ENCODE measurements around the gene CDH1. TPM values are rescaled to one million over a fixed set of nuclear protein-coding genes. Genes with fewer than 3 reads are reported as not detected.

The CDH1 gene
- total RNA-seq, 4 donors from 2014 or later: 72.7 to 302 (median 160) TPM

- no peak for TF ChIP-seq CTCF (IDR thresholded peaks at IDR 0.05)
- no peak for TF ChIP-seq POLR2A (IDR thresholded peaks at IDR 0.05)
- Histone ChIP-seq H3K27me3 (no peaks in the 10 kb centered on the region), H3K4me3 (no peak overlapping the region), H3K27ac (no peak overlapping the region), H3K4me1 (peaks cover 0 to 4% (median 0%) of the 10 kb centered on the region in 3 donors), H3K36me3 (peaks cover 0 to 73% (median 0%) of the 10 kb centered on the region in 3 donors), H3K9me3 (no peaks in the 10 kb centered on the region)
- intact Hi-C loops (cut with DNase I): no loop called here
- 74 to 91% methylated on average over 4 to 7 of the region's 7 CpGs for WGBS, 2 donors
- DNase-seq: no peak
These were observed 31.1 kb downstream of the CDH1 start for GRCh38 chr16:68768175-68768574.

GRCh38 chr16:68768771-68769170, 31.7 kb downstream of the CDH1 start:
- H3K27me3 ChIP-seq: no peaks in the 10 kb centered on the region
- WGBS, 2 donors: 85 to 86% methylated on average over 2 of the region's 2 CpGs

GRCh38 chr16:68770671-68771070, 33.6 kb downstream of the CDH1 start:
- no peaks in the 10 kb centered on the region for H3K9me3 ChIP-seq
- DNase-seq: no peak
- no peak overlapping the region for H3K27ac ChIP-seq
- intact Hi-C loops (cut with DNase I): no loop called here
- H3K4me1 ChIP-seq: peaks cover 0 to 5% (median 0%) of the 10 kb centered on the region in 3 donors
- WGBS, 2 donors: 80 to 86% methylated on average over 7 to 8 of the region's 8 CpGs
- TF ChIP-seq CTCF (IDR thresholded peaks at IDR 0.05): no peak
- TF ChIP-seq POLR2A (IDR thresholded peaks at IDR 0.05): no peak
- peaks cover 0 to 60% (median 0%) of the 10 kb centered on the region in 3 donors for H3K36me3 ChIP-seq
- no peaks in the 10 kb centered on the region for H3K27me3 ChIP-seq
- H3K4me3 ChIP-seq: no peak overlapping the region

More at GRCh38 chr16:68768771-68769170, 31.7 kb downstream of the CDH1 start:
- DNase-seq: no peak
- Histone ChIP-seq H3K36me3 (peaks cover 0 to 74% (median 0%) of the 10 kb centered on the region in 3 donors), H3K4me1 (no peaks in the 10 kb centered on the region), H3K9me3 (no peaks in the 10 kb centered on the region), H3K4me3 (no peak overlapping the region), H3K27ac (no peak overlapping the region)
- intact Hi-C loops (cut with DNase I): no loop called here
- TF ChIP-seq POLR2A (IDR thresholded peaks at IDR 0.05) (no peak), CTCF (IDR thresholded peaks at IDR 0.05) (no peak)

GRCh38 chr16:68772030-68772681, 35.1 kb downstream of the CDH1 start:
- TF ChIP-seq CTCF (IDR thresholded peaks at IDR 0.05) (no peak), POLR2A (IDR thresholded peaks at IDR 0.05) (no peak)

GRCh38 chr16:68772871-68773270, 35.8 kb downstream of the CDH1 start:
- no peak for DNase-seq
- Histone ChIP-seq H3K4me1 (peaks cover 1 to 27% (median 14%) of the 10 kb centered on the region in 3 donors), H3K27me3 (no peaks in the 10 kb centered on the region), H3K36me3 (peaks cover 0 to 52% (median 0%) of the 10 kb centered on the region in 3 donors), H3K27ac (no peak overlapping the region), H3K4me3 (no peak overlapping the region), H3K9me3 (no peaks in the 10 kb centered on the region)
- 94 to 98% methylated on average over 2 of the region's 2 CpGs for WGBS, 2 donors
- no peak for TF ChIP-seq POLR2A (IDR thresholded peaks at IDR 0.05)
- TF ChIP-seq CTCF (IDR thresholded peaks at IDR 0.05): no peak
- intact Hi-C loops (cut with DNase I): no loop called here

More at GRCh38 chr16:68772030-68772681, 35.1 kb downstream of the CDH1 start:
- H3K9me3 ChIP-seq: no peaks in the 10 kb centered on the region
- no peaks in the 10 kb centered on the region for H3K27me3 ChIP-seq
- H3K4me3 ChIP-seq: no peak overlapping the region
- H3K36me3 ChIP-seq: peaks cover 0 to 52% (median 0%) of the 10 kb centered on the region in 3 donors
- 91 to 92% methylated on average over 6 to 11 of the region's 11 CpGs for WGBS, 2 donors
- no peak overlapping the region for H3K27ac ChIP-seq
- intact Hi-C loops (cut with DNase I): no loop called here
- peaks cover 0 to 20% (median 8%) of the 10 kb centered on the region in 3 donors for H3K4me1 ChIP-seq
- no peak for DNase-seq
